ENCODE data around the gene DACH1. TPM values are rescaled to one million over a fixed set of nuclear protein-coding genes. Genes with fewer than 3 reads are reported as not detected.

The DACH1 gene
- total RNA-seq, 4 donors from 2014 or later, result 1.5 to 55.1 (median 4.7) TPM

GRCh38 chr13:71701741-71702140, 165.3 kb downstream of the DACH1 start:
- no peaks in the 10 kb centered on the region for H3K9me3 ChIP-seq
- no peaks in the 10 kb centered on the region for H3K4me1 ChIP-seq
- no peaks in the 10 kb centered on the region for H3K27me3 ChIP-seq
- no peak for DNase-seq
- TF ChIP-seq POLR2A (IDR thresholded peaks at IDR 0.05) (no peak), CTCF (IDR thresholded peaks at IDR 0.05) (no peak)
- no peak overlapping the region for H3K27ac ChIP-seq
- H3K36me3 ChIP-seq, result no peaks in the 10 kb centered on the region
- no peak overlapping the region for H3K4me3 ChIP-seq
- intact Hi-C loops (cut with DNase I; ENCODE audit: low total_unique reads), result no loop called here

- DNase-seq, result no peak
- Histone ChIP-seq H3K4me1 (no peaks in the 10 kb centered on the region), H3K27me3 (no peaks in the 10 kb centered on the region), H3K27ac (no peak overlapping the region), H3K9me3 (no peaks in the 10 kb centered on the region), H3K4me3 (no peak overlapping the region), H3K36me3 (no peaks in the 10 kb centered on the region)
- intact Hi-C loops (cut with DNase I; ENCODE audit: low total_unique reads), result no loop called here
- no peak for TF ChIP-seq CTCF (IDR thresholded peaks at IDR 0.05)
- no peak for TF ChIP-seq POLR2A (IDR thresholded peaks at IDR 0.05)
Observed at GRCh38 chr13:71699342-71699741, 167.7 kb downstream of the DACH1 start.

- intact Hi-C loops (cut with DNase I; ENCODE audit: low total_unique reads), result no loop called here
- Histone ChIP-seq H3K27ac (no peak overlapping the region), H3K4me1 (no peaks in the 10 kb centered on the region), H3K36me3 (no peaks in the 10 kb centered on the region), H3K9me3 (no peaks in the 10 kb centered on the region), H3K27me3 (no peaks in the 10 kb centered on the region), H3K4me3 (no peak overlapping the region)
- no peak for DNase-seq
- TF ChIP-seq CTCF (IDR thresholded peaks at IDR 0.05), result no peak
- TF ChIP-seq POLR2A (IDR thresholded peaks at IDR 0.05), result no peak
Observed at GRCh38 chr13:71695662-71696061, 171.3 kb downstream of the DACH1 start.

GRCh38 chr13:71685072-71685471, 181.9 kb downstream of the DACH1 start:
- H3K4me3 ChIP-seq, result no peak overlapping the region
- no peak overlapping the region for H3K27ac ChIP-seq
- DNase-seq, result no peak
- no peaks in the 10 kb centered on the region for H3K36me3 ChIP-seq
- no peaks in the 10 kb centered on the region for H3K9me3 ChIP-seq
- H3K4me1 ChIP-seq, result no peaks in the 10 kb centered on the region
- no peak for TF ChIP-seq POLR2A (IDR thresholded peaks at IDR 0.05)
- H3K27me3 ChIP-seq, result no peaks in the 10 kb centered on the region
- intact Hi-C loops (cut with DNase I; ENCODE audit: low total_unique reads), result no loop called here

GRCh38 chr13:71681901-71682613, 184.9 kb downstream of the DACH1 start:
- DNase-seq, result no peak
- H3K4me3 ChIP-seq, result no peak overlapping the region
- H3K4me1 ChIP-seq, result no peaks in the 10 kb centered on the region
- no peak overlapping the region for H3K27ac ChIP-seq
- no peaks in the 10 kb centered on the region for H3K36me3 ChIP-seq
- no peaks in the 10 kb centered on the region for H3K9me3 ChIP-seq
- no peak for TF ChIP-seq POLR2A (IDR thresholded peaks at IDR 0.05)
- TF ChIP-seq CTCF (IDR thresholded peaks at IDR 0.05), result no peak
- no peaks in the 10 kb centered on the region for H3K27me3 ChIP-seq
- intact Hi-C loops (cut with DNase I; ENCODE audit: low total_unique reads), result no loop called here

Data from uterus (tissue), 4 donors.